HepG2 (cell line): ENCODE data around the gene MCU. TPM values are rescaled to one million over a fixed set of nuclear protein-coding genes. Genes with fewer than 3 reads are reported as not detected.
A peak's percentile ranks its signal among the peaks of the same experiment; 100 is the strongest.

Experiments used
- ATAC-seq: fragments of 200-7000 bp; cut with Tn5 transposase; 3 replicates; pipeline ENCODE4 v1.9.1; 2020; ENCODE audit warnings: mild to moderate bottlenecking, moderate library complexity
- BruUV-seq: library from RNA; stranded (reverse); fragments of 400-500 nt; replicated peaks from 2 replicates; lab custom pipeline; 2021; lab: Mats Ljungman, UMichigan
- CTCF ChIA-PET: fragments of 300-600 bp; formaldehyde crosslinking; extraction: SDS; loops from one replicate; lab custom pipeline; 2021; ENCODE audit warnings: low total read pairs, inconsistent platforms, low intra/inter-chr PET ratio; lab: Yijun Ruan, JAX
- POLR2A ChIA-PET: fragments of 350-600 bp; sonication (Branson Sonifier 250); formaldehyde crosslinking; loops from one replicate; lab custom pipeline; 2020; ENCODE audit warnings: antibody characterized with exemption, inconsistent platforms; lab: Yijun Ruan, JAX
- DNase-seq: peaks from one replicate; pipeline ENCODE4 v3.0.0-alpha.2; 2015; ENCODE audit warnings: low spot score
- FAIRE-seq: peaks from 3 replicates; lab custom pipeline; 2011; peaks lifted over from hg19 to GRCh38; lab: Jason Lieb, UNC
- H2AFZ ChIP-seq: one replicate; pipeline ENCODE4 v1.6.1; 2011; ENCODE audit warnings: low read length, inconsistent platforms
- H3K27ac ChIP-seq: fragments of 300-600 bp; 3 replicates; pipeline ENCODE4 v1.8.0; 2011; ENCODE audit warnings: mixed run types, mild to moderate bottlenecking, mixed read lengths, low read length, inconsistent platforms; ENCODE audit not compliant: insufficient read depth; ENCODE audit errors: extremely low read length
- H3K27me3 ChIP-seq, 2 experiments: fragments of 200-600 bp in 1 of 2; 2 replicates in 1 of 2; 3 replicates in 1 of 2; pipeline versions ENCODE4 v1.6.0 to v1.8.0; 2011; ENCODE audit warnings: low read length in 2 of 2, mild to moderate bottlenecking in 2 of 2, moderate library complexity in 2 of 2, inconsistent platforms in 1 of 2; ENCODE audit not compliant: insufficient read depth in 2 of 2, control insufficient read depth in 1 of 2
- H3K36me3 ChIP-seq, 2 experiments: fragments of 200-600 bp in 1 of 2; replicated peaks in 1 of 2; 2 replicates in 1 of 2; 3 replicates in 1 of 2; pipeline versions ENCODE4 v1.5.1 to v1.8.0; 2011; ENCODE audit warnings: low read length in 2 of 2, inconsistent platforms in 1 of 2; ENCODE audit not compliant: insufficient read depth in 2 of 2, control insufficient read depth in 1 of 2
- H3K4me1 ChIP-seq: 2 replicates; pipeline ENCODE4 v1.5.1; 2012; ENCODE audit warnings: low read length, inconsistent platforms; ENCODE audit not compliant: insufficient read depth
- H3K4me2 ChIP-seq: 2 replicates; pipeline ENCODE4 v1.6.0; 2011; ENCODE audit warnings: low read depth, low read length, inconsistent platforms
- H3K4me3 ChIP-seq, 3 experiments: fragments of 200-600 bp in 1 of 3; sonication (generic), shearing (Covaris generic) in 1 of 3; replicated peaks in 1 of 3; 2 replicates each; pipeline ENCODE4 v1.5.1; 2011 to 2016; ENCODE audit warnings: low read length in 3 of 3, inconsistent platforms in 2 of 3, low read depth in 2 of 3, mild to moderate bottlenecking in 2 of 3, control low read depth in 1 of 3, mixed read lengths in 1 of 3; ENCODE audit not compliant: insufficient read depth in 1 of 3
- H3K79me2 ChIP-seq: one replicate; pipeline ENCODE4 v1.6.1; 2011; ENCODE audit warnings: low read length, inconsistent platforms; ENCODE audit not compliant: insufficient read depth
- H3K9ac ChIP-seq: 2 replicates; pipeline ENCODE4 v1.6.0; 2011; ENCODE audit warnings: mild to moderate bottlenecking, low read depth, low read length, inconsistent platforms; ENCODE audit not compliant: insufficient read depth
- H3K9me3 ChIP-seq: 2 replicates; pipeline ENCODE4 v1.5.1; 2012; ENCODE audit warnings: mild to moderate bottlenecking, low read length
- H4K20me1 ChIP-seq: 2 replicates; pipeline ENCODE4 v1.6.0; 2011; ENCODE audit warnings: inconsistent platforms, mild to moderate bottlenecking, low read length, moderate library complexity; ENCODE audit not compliant: insufficient read depth
- ARID5B ChIP-seq: IDR thresholded peaks from 2 replicates; pipeline ENCODE4 v1.4.0; 2020; ENCODE audit warnings: mild to moderate bottlenecking, missing genetic modification reagents
- FOXA1 ChIP-seq, 2 experiments: fragments of 450-650 bp in 1 of 2; sonication (generic) in 1 of 2; formaldehyde crosslinking in 1 of 2; IDR thresholded peaks; 2 replicates each; pipeline versions ENCODE4 v1.4.0 to v1.6.1; 2016 to 2020; ENCODE audit warnings: missing genetic modification reagents in 1 of 2
- FOXA3 ChIP-seq: IDR thresholded peaks from 2 replicates; pipeline ENCODE4 v1.6.1; 2016; ENCODE audit warnings: missing genetic modification reagents, missing compliant biosample characterization
- ZBED4 ChIP-seq: sonication (generic); formaldehyde crosslinking; IDR thresholded peaks from 2 replicates; pipeline ENCODE4 v1.4.0; 2020; ENCODE audit warnings: missing genetic modification reagents, borderline replicate concordance
- WGBS: methylation state at CpG from one replicate; pipeline ENCODE4 v1.1.6; 2017; ENCODE audit warnings: low lambda C conversion rate; 5-methylcytosine and 5-hydroxymethylcytosine counted together
- in situ Hi-C: cut with HindIII; loops from 2 replicates; pipeline ENCODE4 v1.10.0; 2017; ENCODE audit warnings: low pct_unique_long_range_greater_than_20kb; ENCODE audit not compliant: extremely low pct_ligation_motif_present
- intact Hi-C: fragments of 100-400 bp; cut with micrococcal nuclease; formaldehyde crosslinking; loops from one replicate; pipeline ENCODE4 v1.10.0; 2022; ENCODE audit not compliant: unreplicated experiment
- polyA plus RNA-seq, 8 experiments: library from polyadenylated mRNA; depleted of rRNA in 3 of 8; stranded (reverse) in 7 of 8; unstranded in 1 of 8; fragments of >200 nt; fragmentation: Illumina TruSeq in 4 of 8; extraction: Trizol in 4 of 8; gene quantifications; 2 replicates each; pipeline versions ENCODE4 v1.2.1 to v1.2.3, GENCODE V29; 2011 to 2016; ENCODE audit warnings: low read depth in 4 of 8, missing spikeins in 1 of 8, mixed read lengths in 1 of 8; ENCODE audit not compliant: insufficient read depth in 1 of 8
- total RNA-seq, 5 experiments: library from RNA; depleted of rRNA; stranded (reverse); fragments of >200 nt; fragmentation: Illumina TruSeq; extraction: Trizol; gene quantifications; 2 replicates each; pipeline ENCODE4 v1.2.3, GENCODE V29; 2016; ENCODE audit warnings: low read depth in 1 of 5

MCU gene
- total and polyA plus RNA-seq, 2 of the 13 experiments (the other 11 are each of a cell fraction or from before 2014, with no cell fraction given), result 25.9 to 64.5 TPM

- Histone ChIP-seq H3K4me2 (peak overlapping the region; percentile 54), H3K4me1 (peaks cover 34% of the 10 kb centered on the region), H3K4me3 (no peak overlapping the region; a peak in 1 of 6 replicates), H3K9me3 (no peaks in the 10 kb centered on the region), H4K20me1 (no peaks in the 10 kb centered on the region), H3K27ac (no peak overlapping the region), H2AFZ (no peak overlapping the region), H3K27me3 (no peaks in the 10 kb centered on the region), H3K9ac (no peak overlapping the region), H3K36me3 (no peaks in the 10 kb centered on the region), H3K79me2 (no peaks in the 10 kb centered on the region)
- BruUV-seq, result no TSS peak
- FAIRE-seq, result no peak
- TF ChIP-seq ARID5B (CRISPR knock-in tag) (0 out of 2 replicates have a peak, but pooled peaks have one; percentile 27), FOXA1 (IDR thresholded peaks at IDR 0.05) (no peak), FOXA1 (CRISPR knock-in tag; IDR thresholded peaks at IDR 0.05) (peak; percentile 38; the same call in 1 of the 2 replicates), ZBED4 (CRISPR knock-in tag) (no peak), FOXA3 (CRISPR knock-in tag) (0 out of 2 replicates have a peak, but pooled peaks have one; percentile 36)
- ChIA-PET CTCF (no interaction called here), POLR2A (interaction anchor here (2.2 kb wide), 2 partner anchors 21 to 33 kb away, joined by 7 to 8 read pairs; partner anchors contain the start of gene MCU)
- in situ Hi-C loops, result no loop called here
- no peak for DNase-seq
- intact Hi-C loops, result no loop called here
- peak; percentile 47 for ATAC-seq
- 16% methylated on average over 5 of the region's 5 CpGs for WGBS
These were observed 33.1 kb upstream of the MCU start for GRCh38 chr10:72658696-72659400.
